GM21723 (cell line): Measurements from ENCODE around the gene PPP1R15A.
"Not testable (repeated sequence)": the region's sequence is repeated elsewhere in the genome, so short reads cannot be mapped to it uniquely, and the experiment has no call there.

Experiments
- ATAC-seq: cut with Tn5 transposase; IDR thresholded peaks from one replicate; pipeline ENCODE4 v1.9.1; 2021; ENCODE audit warnings: mild to moderate bottlenecking, moderate library complexity; ENCODE audit not compliant: unreplicated experiment

Gene PPP1R15A

GRCh38 chr19:48858984-48859710, 13.1 kb upstream of the PPP1R15A start:
- ATAC-seq: no peak

- ATAC-seq: peak; percentile 54
Observed at GRCh38 chr19:48859711-48860572, 12.3 kb upstream of the PPP1R15A start.

GRCh38 chr19:48861313-48861712, 10.9 kb upstream of the PPP1R15A start:
- no peak for ATAC-seq

DNA sequence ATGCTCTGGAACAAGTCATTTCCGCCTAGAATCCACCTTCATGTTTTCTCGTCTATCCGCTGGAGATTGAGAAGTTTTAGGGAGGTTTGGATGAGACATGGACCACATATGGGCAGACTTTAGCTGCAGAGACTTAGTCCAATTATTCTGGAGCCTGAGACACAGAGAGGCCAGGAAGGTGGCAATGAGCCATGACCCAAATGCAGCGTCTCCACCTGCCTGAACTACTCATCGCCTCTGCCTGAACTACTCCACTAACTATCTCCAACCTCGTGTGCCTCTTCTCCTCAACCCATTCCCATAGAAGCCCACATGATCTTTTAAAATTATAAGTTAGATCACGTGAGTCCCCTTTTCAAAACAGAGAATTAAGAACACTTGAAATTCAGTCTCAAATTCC, 9.4 kb upstream of the PPP1R15A start:
- no peak for ATAC-seq

- ATAC-seq: no peak
Observed at GRCh38 chr19:48866692-48867091, 5.5 kb upstream of the PPP1R15A start.

DNA sequence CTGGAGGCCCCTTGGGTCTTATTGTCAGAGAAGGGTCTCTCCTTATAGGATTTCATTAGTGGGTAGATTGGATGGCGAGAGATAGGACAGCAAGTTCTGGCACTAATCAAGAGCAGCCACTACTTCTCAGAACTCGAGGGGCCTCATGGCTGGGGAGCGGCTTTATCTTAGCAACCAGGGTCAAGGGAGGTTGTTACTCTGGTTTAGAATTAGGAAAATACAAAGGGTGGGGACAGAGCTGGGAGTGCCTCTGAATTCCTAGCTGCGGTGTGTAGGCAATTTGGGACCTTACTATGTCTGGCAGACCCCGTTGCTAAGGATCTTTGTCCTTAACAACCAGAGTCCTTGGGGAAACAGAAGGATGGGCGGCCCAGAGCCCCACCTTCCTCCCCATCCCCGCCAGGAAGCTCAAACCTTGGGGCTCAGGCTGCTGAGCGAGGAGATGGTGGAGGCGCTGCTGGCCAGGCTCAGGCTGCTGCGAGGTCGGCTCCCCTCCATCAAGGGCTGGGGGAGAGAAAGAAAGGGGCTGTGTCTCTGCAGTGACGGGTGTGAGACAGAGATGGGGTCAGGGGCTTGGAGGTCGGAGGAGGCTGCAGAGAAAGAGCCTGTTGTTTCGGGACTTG, 5.0 kb upstream of the PPP1R15A start:
- no peak for ATAC-seq

GRCh38 chr19:48867746-48868113, 4.5 kb upstream of the PPP1R15A start:
- no peak for ATAC-seq

DNA sequence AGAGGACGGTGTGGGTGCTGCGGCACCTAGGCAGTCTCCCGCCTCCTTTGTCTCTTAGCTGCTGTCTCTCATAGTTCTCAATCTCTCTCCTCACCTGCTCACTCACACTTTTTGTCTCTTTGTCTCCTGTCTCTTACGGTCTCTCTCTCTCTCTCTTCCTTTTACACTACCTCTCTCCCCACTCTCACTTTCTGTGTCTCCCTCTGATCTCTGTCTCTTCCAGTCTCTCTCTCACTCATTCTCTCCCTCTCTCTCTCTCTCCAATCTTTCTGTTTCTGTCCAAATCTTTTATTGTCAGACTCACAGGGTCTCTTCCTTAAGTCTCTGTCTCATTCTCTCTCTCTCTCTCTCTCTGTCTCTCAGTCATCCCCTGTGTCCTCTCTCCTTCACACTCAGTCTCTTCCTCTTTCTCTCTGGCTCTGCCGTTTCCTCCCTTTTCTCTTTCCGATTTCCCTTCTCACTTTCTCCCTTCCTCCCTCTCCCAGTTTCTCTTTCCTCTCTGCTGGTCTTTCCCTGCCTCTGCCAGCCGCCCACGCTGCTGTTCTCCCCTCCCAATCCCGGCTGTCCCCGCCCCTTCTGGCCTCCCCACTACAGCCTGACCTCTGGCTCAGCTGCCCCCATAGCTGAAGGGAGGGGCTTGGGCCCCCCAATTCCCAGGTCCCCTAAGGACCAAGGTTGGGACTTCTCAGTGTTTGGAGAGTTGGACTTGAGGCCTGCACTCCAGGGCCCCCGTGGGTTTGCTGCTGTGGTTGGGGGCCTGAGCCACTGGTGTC, 3.9 kb upstream of the PPP1R15A start, which contains the start of gene PLEKHA4:
TSS of gene PLEKHA4 (minus strand) at position 504 of the 773 bp plus-strand sequence. CDS start 997 bp downstream, outside the sequence.
- no peak for ATAC-seq

DNA sequence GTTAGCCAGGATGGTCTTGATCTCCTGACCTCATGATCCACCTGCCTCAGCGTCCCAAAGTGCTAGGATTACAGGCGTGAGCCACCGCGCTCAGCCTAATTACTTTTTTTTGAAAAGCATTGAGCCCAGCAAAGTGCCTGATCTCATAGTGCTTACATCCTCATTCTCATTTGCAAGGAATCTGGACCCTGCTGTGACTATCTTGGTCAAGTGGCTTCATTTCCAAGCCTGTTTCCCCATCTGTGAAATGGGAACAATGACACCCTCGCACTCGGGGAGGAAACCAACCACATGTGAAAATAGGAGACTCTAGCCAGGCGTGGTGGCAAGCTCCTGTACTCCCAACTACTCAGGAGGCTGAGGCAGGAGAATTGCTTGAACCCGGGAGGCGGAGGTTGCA, 2.2 kb upstream of the PPP1R15A start:
- ATAC-seq: no peak

DNA sequence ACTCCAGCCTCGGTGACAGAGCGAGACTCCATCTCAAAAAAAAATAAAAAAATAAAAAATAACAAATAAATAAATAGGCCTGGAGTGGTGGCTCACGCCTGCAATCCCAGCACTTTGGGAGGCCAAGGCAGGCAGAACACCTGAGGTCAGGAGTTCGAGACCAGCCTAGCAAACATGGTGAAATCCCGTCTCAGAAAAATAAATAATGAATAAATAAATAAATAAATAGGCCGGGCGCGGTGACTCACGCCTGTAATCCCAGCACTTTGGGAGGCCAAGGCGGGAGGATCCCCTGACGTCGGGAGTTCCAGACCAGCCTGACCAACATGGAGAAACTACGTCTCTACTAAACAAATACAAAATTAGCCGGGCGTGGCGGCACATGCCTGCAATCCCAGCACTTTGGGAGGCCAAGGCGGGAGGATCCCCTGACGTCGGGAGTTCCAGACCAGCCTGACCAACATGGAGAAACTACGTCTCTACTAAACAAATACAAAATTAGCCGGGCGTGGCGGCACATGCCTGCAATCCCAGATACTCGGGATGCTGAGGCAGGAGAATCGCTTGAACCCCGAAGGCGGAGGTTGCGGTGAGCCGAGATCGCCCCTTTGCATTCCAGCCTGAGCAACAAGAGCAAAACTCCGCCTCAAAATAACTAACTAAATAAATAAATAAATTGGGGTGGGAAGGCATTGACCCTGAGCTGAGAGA, 595 bp upstream of the PPP1R15A start:
- not testable (repeated sequence) for ATAC-seq

GRCh38 chr19:48872884-48873475, 759 bp downstream of the PPP1R15A start:
- peak; percentile 29 for ATAC-seq

DNA sequence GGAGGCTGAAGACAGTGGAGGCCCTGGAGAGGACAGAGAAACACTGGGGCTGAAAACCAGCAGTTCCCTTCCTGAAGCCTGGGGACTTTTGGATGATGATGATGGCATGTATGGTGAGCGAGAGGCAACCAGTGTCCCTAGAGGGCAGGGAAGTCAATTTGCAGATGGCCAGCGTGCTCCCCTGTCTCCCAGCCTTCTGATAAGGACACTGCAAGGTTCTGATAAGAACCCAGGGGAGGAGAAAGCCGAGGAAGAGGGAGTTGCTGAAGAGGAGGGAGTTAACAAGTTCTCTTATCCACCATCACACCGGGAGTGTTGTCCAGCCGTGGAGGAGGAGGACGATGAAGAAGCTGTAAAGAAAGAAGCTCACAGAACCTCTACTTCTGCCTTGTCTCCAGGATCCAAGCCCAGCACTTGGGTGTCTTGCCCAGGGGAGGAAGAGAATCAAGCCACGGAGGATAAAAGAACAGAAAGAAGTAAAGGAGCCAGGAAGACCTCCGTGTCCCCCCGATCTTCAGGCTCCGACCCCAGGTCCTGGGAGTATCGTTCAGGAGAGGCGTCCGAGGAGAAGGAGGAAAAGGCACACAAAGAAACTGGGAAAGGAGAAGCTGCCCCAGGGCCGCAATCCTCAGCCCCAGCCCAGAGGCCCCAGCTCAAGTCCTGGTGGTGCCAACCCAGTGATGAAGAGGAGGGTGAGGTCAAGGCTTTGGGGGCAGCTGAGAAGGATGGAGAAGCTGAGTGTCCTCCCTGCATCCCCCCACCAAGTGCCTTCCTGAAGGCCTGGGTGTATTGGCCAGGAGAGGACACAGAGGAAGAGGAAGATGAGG, 1.5 kb downstream of the PPP1R15A start:
- ATAC-seq: no peak

- ATAC-seq: no peak
Observed at GRCh38 chr19:48874303-48875135, 2.3 kb downstream of the PPP1R15A start.

- not testable (repeated sequence) for ATAC-seq
Observed at GRCh38 chr19:48876043-48876981, 4.1 kb downstream of the PPP1R15A start.

GRCh38 chr19:48877855-48878195, 5.6 kb downstream of the PPP1R15A start:
- ATAC-seq: no peak

GRCh38 chr19:48878196-48879024, 6.2 kb downstream of the PPP1R15A start:
- ATAC-seq: no peak
